ENCODE measurements around the gene TEKT1. TPM values are rescaled to one million over a fixed set of nuclear protein-coding genes. Genes with fewer than 3 reads are reported as not detected.

Gene TEKT1
- polyA plus RNA-seq, 2 of the 4 experiments (the other 2 are of a cell fraction) = not detected

GRCh38 chr17:6786618-6787017 is 44.9 kb downstream of the TEKT1 start:
- Histone ChIP-seq H3K27ac (no peak overlapping the region), H3K4me1 (no peaks in the 10 kb centered on the region), H3K4me3 (no peak overlapping the region), H3K9me3 (peaks cover 7% of the 10 kb centered on the region; the same call in 2 of the 3 replicates), H3K4me2 (no peak overlapping the region; the same call in 2 of the 3 replicates)
- peak in 1 of 2 experiments; percentile 14 for DNase-seq (ENCODE audit: low read depth in 1 of 2, low spot score in 1 of 2)
- WGBS (ENCODE audit: missing lambda C conversion rate) = 1% methylated on average over 8 of the region's 8 CpGs
- POLR2A ChIA-PET = no interaction called here
- CTCF ChIA-PET = interaction anchor here (0.6 to 2.1 kb wide), 10 partner anchors 9 to 237 kb away, joined by 3 to 12 read pairs (median 4); partner anchors contain the start of genes BCL6B and FBXO39
- peak in 1 of 2 experiments; percentile 59; a peak in 1 of 6 replicates for ATAC-seq
- FAIRE-seq = no peak
- TF ChIP-seq NFE2L2 (conservative IDR thresholded peaks at IDR 0.05; ENCODE audit: low read length) (no peak), NPAS2 (CRISPR knock-in tag; IDR thresholded peaks at IDR 0.05; ENCODE audit: borderline replicate concordance) (no peak), ATOH8 (CRISPR knock-in tag; IDR thresholded peaks at IDR 0.05; ENCODE audit: low read depth) (no peak), MAZ (IDR thresholded peaks at IDR 0.05; ENCODE audit: borderline replicate concordance, low read depth, low read length) (no peak), SMC3 (IDR thresholded peaks at IDR 0.05) (no peak), CHD4 (IDR thresholded peaks at IDR 0.05; ENCODE audit: borderline replicate concordance) (no peak), JUNB (IDR thresholded peaks at IDR 0.05) (no peak), POLR2A (IDR thresholded peaks at IDR 0.05; ENCODE audit: low read length) (no peak), CHD2 (IDR thresholded peaks at IDR 0.05; ENCODE audit: low read length, partially characterized antibody) (no peak), ESRRA (IDR thresholded peaks at IDR 0.05; ENCODE audit: borderline replicate concordance, low read length) (no peak), HEYL (CRISPR knock-in tag; IDR thresholded peaks at IDR 0.05) (no peak), HMGXB4 (CRISPR knock-in tag; IDR thresholded peaks at IDR 0.05; ENCODE audit: borderline replicate concordance) (no peak), POLR2AphosphoS2 (conservative IDR thresholded peaks at IDR 0.05; ENCODE audit: low read length) (no peak), TFCP2L1 (CRISPR knock-in tag; IDR thresholded peaks at IDR 0.05) (no peak), USF2 (IDR thresholded peaks at IDR 0.05) (no peak), RCOR1 (IDR thresholded peaks at IDR 0.05; ENCODE audit: low read depth, low read length) (no peak)
- TF ChIP-seq, protein P1, sequence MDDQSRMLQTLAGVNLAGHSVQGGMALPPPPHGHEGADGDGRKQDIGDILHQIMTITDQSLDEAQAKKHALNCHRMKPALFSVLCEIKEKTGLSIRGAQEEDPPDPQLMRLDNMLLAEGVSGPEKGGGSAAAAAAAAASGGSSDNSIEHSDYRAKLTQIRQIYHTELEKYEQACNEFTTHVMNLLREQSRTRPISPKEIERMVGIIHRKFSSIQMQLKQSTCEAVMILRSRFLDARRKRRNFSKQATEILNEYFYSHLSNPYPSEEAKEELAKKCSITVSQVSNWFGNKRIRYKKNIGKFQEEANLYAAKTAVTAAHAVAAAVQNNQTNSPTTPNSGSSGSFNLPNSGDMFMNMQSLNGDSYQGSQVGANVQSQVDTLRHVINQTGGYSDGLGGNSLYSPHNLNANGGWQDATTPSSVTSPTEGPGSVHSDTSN (IDR thresholded peaks at IDR 0.05) = no peak

DNA sequence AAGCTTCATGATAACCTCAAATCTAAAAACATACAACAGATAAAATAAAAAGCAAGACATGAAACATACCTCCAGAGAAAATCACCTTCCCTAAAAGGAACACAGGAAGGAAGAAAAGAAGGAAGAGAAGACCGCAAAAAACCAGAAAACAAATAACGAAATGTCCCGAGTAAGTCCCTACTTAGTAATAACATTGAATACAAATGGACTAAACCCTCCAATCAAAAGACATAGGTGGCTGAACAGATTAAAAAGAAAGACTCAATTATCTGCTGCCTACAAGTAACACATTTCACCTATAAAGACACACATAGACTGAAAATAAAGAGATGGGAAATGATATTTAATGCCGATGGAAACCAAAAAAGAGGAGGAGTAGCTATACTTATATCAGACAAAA is 49.3 kb downstream of the TEKT1 start:
- WGBS (ENCODE audit: missing lambda C conversion rate) = 25% methylated on average over 4 of the region's 4 CpGs
- no peak for FAIRE-seq

DNA sequence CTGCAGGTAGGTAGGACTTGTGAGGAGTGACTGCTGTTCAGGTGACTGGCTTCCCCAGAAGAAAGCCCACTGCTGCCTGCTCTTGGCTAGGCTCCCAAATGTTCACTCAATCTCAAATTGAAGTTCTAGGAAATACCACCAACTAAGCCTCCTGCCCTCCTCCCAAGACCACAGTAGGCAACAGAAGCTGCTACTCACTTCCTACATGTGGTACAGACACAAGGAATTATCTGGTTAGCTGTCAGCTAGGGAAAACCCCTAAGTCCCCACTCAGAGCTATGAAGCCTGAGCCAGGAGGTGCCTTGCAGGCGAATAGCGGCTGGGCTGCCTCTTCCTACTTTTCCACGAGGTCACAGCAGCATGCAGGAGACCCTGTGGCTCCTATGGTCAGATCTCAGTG is 50.6 kb downstream of the TEKT1 start:
- no peak for ATAC-seq
- no peak for DNase-seq (ENCODE audit: low read depth in 1 of 2, low spot score in 1 of 2)
- no peak for FAIRE-seq
- no peaks in the 10 kb centered on the region for H3K4me1 ChIP-seq
- peaks cover 7% of the 10 kb centered on the region for H3K9me3 ChIP-seq
- no peak overlapping the region for H3K4me2 ChIP-seq
- CTCF ChIA-PET = interaction anchor here (1.6 kb wide), 1 partner anchor 10 kb away, joined by 6 read pairs; no protein-coding TSS in a partner anchor
- WGBS (ENCODE audit: missing lambda C conversion rate) = 10% methylated on average over 3 of the region's 3 CpGs
- no peak overlapping the region for H3K4me3 ChIP-seq
- POLR2A ChIA-PET = no interaction called here
- no peak overlapping the region for H3K27ac ChIP-seq
- TF ChIP-seq CTCF (IDR thresholded peaks at IDR 0.05) = no peak
- TF ChIP-seq NPAS2 (CRISPR knock-in tag; IDR thresholded peaks at IDR 0.05; ENCODE audit: borderline replicate concordance) = no peak
- TF ChIP-seq HOXA7 (CRISPR knock-in tag; IDR thresholded peaks at IDR 0.05) = no peak
- TF ChIP-seq RARB (CRISPR knock-in tag; IDR thresholded peaks at IDR 0.05) = no peak
- no peak for TF ChIP-seq CBX8 (IDR thresholded peaks at IDR 0.05)
- TF ChIP-seq SREBF2 (IDR thresholded peaks at IDR 0.05) = no peak
- no peak for TF ChIP-seq NR3C1 (IDR thresholded peaks at IDR 0.05)
- no peak for TF ChIP-seq EHMT2 (IDR thresholded peaks at IDR 0.05; ENCODE audit: low read depth)
- no peak for TF ChIP-seq TFCP2L1 (CRISPR knock-in tag; IDR thresholded peaks at IDR 0.05)
- no peak for TF ChIP-seq RFX5 (IDR thresholded peaks at IDR 0.05)
- no peak for TF ChIP-seq ZC3H11A (IDR thresholded peaks at IDR 0.05)
- no peak for TF ChIP-seq BCL3 (IDR thresholded peaks at IDR 0.05)
- TF ChIP-seq HOXB5 (CRISPR knock-in tag; IDR thresholded peaks at IDR 0.05) = no peak

More for the DNA sequence above, 49.3 kb downstream of the TEKT1 start:
- H3K9me3 ChIP-seq = peaks cover 7% of the 10 kb centered on the region; the same call in 2 of the 3 replicates
- no peak overlapping the region for H3K4me3 ChIP-seq
- CTCF ChIA-PET = interaction anchor here (1.4 kb wide), 1 partner anchor 222 kb away, joined by 4 read pairs; no protein-coding TSS in a partner anchor
- POLR2A ChIA-PET = no interaction called here
- no peaks in the 10 kb centered on the region for H3K4me1 ChIP-seq
- TF ChIP-seq CBX8 (IDR thresholded peaks at IDR 0.05) (peak; percentile 54; the same call in 1 of the 2 replicates), ZFP36 (IDR thresholded peaks at IDR 0.05; ENCODE audit: borderline replicate concordance, partially characterized antibody) (peak; percentile 11), TP53 (CRISPR knock-in tag; IDR thresholded peaks at IDR 0.05) (no peak)
- DNase-seq (ENCODE audit: low read depth in 1 of 2, low spot score in 1 of 2) (no peak), ATAC-seq (no peak)
- H3K27ac ChIP-seq = no peak overlapping the region
- H3K4me2 ChIP-seq = no peak overlapping the region

All from A549 (cell line).